ENCODE data around the gene LAMC2.

DNA sequence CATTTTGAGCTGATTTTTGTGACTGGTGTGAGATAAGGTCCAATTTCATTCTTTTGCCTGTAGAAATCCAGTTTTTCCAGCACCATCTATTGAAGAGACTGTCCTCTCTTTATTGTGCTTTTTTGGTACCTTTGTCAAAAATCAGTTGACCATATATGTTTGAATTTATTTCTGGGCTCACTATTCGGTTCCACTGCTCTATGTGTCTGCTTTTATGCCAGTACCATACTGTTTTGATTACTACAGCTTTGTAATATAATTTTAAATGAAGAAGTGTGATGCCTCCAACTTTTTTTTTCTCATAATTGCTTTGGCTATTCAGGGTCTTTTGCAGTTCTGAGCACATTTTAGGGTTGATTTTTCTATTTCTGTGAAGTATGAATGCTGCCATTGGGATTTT, 69.0 kb downstream of the LAMC2 start:
- TF ChIP-seq, protein P1, sequence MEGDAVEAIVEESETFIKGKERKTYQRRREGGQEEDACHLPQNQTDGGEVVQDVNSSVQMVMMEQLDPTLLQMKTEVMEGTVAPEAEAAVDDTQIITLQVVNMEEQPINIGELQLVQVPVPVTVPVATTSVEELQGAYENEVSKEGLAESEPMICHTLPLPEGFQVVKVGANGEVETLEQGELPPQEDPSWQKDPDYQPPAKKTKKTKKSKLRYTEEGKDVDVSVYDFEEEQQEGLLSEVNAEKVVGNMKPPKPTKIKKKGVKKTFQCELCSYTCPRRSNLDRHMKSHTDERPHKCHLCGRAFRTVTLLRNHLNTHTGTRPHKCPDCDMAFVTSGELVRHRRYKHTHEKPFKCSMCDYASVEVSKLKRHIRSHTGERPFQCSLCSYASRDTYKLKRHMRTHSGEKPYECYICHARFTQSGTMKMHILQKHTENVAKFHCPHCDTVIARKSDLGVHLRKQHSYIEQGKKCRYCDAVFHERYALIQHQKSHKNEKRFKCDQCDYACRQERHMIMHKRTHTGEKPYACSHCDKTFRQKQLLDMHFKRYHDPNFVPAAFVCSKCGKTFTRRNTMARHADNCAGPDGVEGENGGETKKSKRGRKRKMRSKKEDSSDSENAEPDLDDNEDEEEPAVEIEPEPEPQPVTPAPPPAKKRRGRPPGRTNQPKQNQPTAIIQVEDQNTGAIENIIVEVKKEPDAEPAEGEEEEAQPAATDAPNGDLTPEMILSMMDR (conservative IDR thresholded peaks at IDR 0.05; ENCODE audit: low read length) = no peak
- TF ChIP-seq EZH2phosphoT487 (IDR thresholded peaks at IDR 0.05; ENCODE audit: borderline replicate concordance) = no peak

Data from Loucy (cell line).